ENCODE results near the gene MSMP. TPM values are rescaled to one million over a fixed set of nuclear protein-coding genes. Genes with fewer than 3 reads are reported as not detected.
A peak's percentile ranks its signal among the peaks of the same experiment; 100 is the strongest.

The MSMP gene
- total RNA-seq, 1 experiment from 2014 or later = not detected

DNA sequence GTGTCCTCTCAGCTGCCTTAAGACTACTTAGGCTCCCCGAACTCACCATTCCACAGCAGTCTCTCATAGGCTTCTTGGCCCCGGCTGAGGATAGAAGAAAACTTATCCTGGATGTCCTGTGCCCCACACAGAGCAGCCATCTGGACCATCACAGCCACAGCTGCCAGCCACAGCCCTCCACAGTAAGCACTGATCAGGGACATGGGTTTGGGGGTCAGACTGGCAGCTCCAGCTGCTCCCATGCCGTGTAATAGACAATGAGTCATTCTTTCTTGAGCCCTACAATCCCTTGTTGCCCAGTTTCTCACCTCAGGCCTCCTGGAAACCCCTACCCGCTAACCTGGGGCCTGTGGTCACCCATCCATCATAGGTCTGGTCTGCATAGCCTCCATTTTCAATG lies 15.9 kb downstream of the MSMP start:
- Histone ChIP-seq H2AFZ (no peak overlapping the region), H3K27ac (no peak overlapping the region), H4K20me1 (ENCODE audit: insufficient read depth) (no peaks in the 10 kb centered on the region), H3K9me2 (ENCODE audit: insufficient read depth) (no peaks in the 10 kb centered on the region), H3K4me2 (no peak overlapping the region), H3K27me3 (ENCODE audit: insufficient read depth, low read depth) (no peaks in the 10 kb centered on the region), H3K4me1 (replicated peaks; ENCODE audit: insufficient read depth) (peaks cover 11% of the 10 kb centered on the region), H3K79me2 (ENCODE audit: low read depth) (peaks cover 15% of the 10 kb centered on the region), H3K36me3 (ENCODE audit: low read depth) (0 out of 2 replicates have a peak, but pooled peaks cover 12% of the 10 kb centered on the region), H3K9me3 (ENCODE audit: insufficient read depth, low read depth) (no peaks in the 10 kb centered on the region), H3K4me3 (no peak overlapping the region), H3F3A (ENCODE audit: insufficient read depth, low read depth) (peaks cover 18% of the 10 kb centered on the region)
- intact Hi-C loops (cut with micrococcal nuclease; ENCODE audit: unreplicated experiment) = loop anchor here (10.0 kb wide), 1 partner anchor 253 kb away; no protein-coding TSS in a partner anchor
- ChIA-PET CTCF (no interaction called here), POLR2A (ENCODE audit: unreplicated experiment) (no interaction called here)
- DNase-seq = no peak
- TF ChIP-seq EZH2 (IDR thresholded peaks at IDR 0.05; ENCODE audit: low read depth) = no peak
- TF ChIP-seq, protein P1, sequence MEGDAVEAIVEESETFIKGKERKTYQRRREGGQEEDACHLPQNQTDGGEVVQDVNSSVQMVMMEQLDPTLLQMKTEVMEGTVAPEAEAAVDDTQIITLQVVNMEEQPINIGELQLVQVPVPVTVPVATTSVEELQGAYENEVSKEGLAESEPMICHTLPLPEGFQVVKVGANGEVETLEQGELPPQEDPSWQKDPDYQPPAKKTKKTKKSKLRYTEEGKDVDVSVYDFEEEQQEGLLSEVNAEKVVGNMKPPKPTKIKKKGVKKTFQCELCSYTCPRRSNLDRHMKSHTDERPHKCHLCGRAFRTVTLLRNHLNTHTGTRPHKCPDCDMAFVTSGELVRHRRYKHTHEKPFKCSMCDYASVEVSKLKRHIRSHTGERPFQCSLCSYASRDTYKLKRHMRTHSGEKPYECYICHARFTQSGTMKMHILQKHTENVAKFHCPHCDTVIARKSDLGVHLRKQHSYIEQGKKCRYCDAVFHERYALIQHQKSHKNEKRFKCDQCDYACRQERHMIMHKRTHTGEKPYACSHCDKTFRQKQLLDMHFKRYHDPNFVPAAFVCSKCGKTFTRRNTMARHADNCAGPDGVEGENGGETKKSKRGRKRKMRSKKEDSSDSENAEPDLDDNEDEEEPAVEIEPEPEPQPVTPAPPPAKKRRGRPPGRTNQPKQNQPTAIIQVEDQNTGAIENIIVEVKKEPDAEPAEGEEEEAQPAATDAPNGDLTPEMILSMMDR (conservative IDR thresholded peaks at IDR 0.05) = no peak
- no TSS peak for BruUV-seq (replicated peaks)

DNA sequence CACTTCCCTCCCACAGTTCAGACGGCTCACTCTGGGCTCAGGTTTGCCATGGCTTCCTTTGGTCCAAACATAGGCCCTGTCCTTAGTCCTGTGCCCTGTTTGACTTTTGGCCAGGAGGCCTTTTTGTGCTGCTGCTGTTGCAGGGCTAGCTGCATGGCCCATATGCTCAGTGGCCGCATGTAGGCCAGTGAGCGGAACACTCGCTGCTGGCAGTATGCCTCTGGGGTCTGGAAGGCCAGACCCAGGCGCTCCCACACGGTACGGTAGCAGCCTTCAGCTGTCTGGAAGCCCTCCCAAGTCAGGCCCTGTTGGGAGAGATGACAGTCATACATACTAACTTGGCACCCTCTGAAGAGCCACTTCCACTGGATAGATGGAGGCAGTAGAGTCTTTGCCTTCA lies 16.9 kb downstream of the MSMP start:
- Histone ChIP-seq H3K4me1 (replicated peaks; ENCODE audit: insufficient read depth) (peaks cover 11% of the 10 kb centered on the region), H3F3A (ENCODE audit: insufficient read depth, low read depth) (peaks cover 27% of the 10 kb centered on the region), H4K20me1 (ENCODE audit: insufficient read depth) (no peaks in the 10 kb centered on the region), H3K79me2 (ENCODE audit: low read depth) (peaks cover 15% of the 10 kb centered on the region), H3K9me2 (ENCODE audit: insufficient read depth) (no peaks in the 10 kb centered on the region), H2AFZ (no peak overlapping the region), H3K36me3 (ENCODE audit: low read depth) (0 out of 2 replicates have a peak, but pooled peaks cover 12% of the 10 kb centered on the region), H3K27me3 (ENCODE audit: insufficient read depth, low read depth) (no peaks in the 10 kb centered on the region), H3K4me3 (no peak overlapping the region), H3K9me3 (ENCODE audit: insufficient read depth, low read depth) (no peaks in the 10 kb centered on the region), H3K27ac (no peak overlapping the region), H3K4me2 (no peak overlapping the region)
- DNase-seq = no peak
- intact Hi-C loops (cut with micrococcal nuclease; ENCODE audit: unreplicated experiment) = loop anchor here (10.0 kb wide), 1 partner anchor 252 kb away; no protein-coding TSS in a partner anchor
- CTCF ChIA-PET = no interaction called here
- POLR2A ChIA-PET (ENCODE audit: unreplicated experiment) = no interaction called here
- TF ChIP-seq, protein P1 (conservative IDR thresholded peaks at IDR 0.05) = no peak
- TF ChIP-seq EZH2 (IDR thresholded peaks at IDR 0.05; ENCODE audit: low read depth) = no peak
- no TSS peak for BruUV-seq (replicated peaks)

DNA sequence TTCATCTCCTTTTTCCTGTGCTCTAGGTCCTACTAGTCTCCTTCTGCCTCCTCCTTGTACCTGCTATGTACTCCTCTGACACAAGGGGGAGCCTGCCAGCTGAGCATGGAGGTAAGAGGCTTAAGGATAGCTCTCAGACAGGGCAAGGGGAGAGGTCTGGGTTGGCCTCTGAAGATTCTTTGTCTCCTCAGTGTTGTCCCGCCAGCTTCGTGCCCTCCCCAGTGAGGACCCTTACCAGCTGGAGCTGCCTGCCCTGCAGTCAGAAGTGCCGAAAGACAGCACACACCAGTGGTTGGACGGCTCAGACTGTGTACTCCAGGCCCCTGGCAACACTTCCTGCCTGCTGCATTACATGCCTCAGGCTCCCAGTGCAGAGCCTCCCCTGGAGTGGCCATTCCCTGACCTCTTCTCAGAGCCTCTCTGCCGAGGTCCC lies 17.9 kb downstream of the MSMP start:
- Histone ChIP-seq H3K79me2 (ENCODE audit: low read depth) (peaks cover 20% of the 10 kb centered on the region), H3K4me3 (no peak overlapping the region), H3K27ac (no peak overlapping the region), H3K4me1 (replicated peaks; ENCODE audit: insufficient read depth) (peaks cover 11% of the 10 kb centered on the region), H4K20me1 (ENCODE audit: insufficient read depth) (no peaks in the 10 kb centered on the region), H3K27me3 (ENCODE audit: insufficient read depth, low read depth) (no peaks in the 10 kb centered on the region), H3K9me2 (ENCODE audit: insufficient read depth) (no peaks in the 10 kb centered on the region), H3F3A (ENCODE audit: insufficient read depth, low read depth) (peaks cover 33% of the 10 kb centered on the region), H3K4me2 (no peak overlapping the region), H3K36me3 (ENCODE audit: low read depth) (0 out of 2 replicates have a peak, but pooled peaks cover 12% of the 10 kb centered on the region), H2AFZ (no peak overlapping the region), H3K9me3 (ENCODE audit: insufficient read depth, low read depth) (no peaks in the 10 kb centered on the region)
- intact Hi-C loops (cut with micrococcal nuclease; ENCODE audit: unreplicated experiment) = loop anchor here (1.0 to 10.0 kb wide), 2 partner anchors 146 to 251 kb away; no protein-coding TSS in a partner anchor
- no TSS peak for BruUV-seq (replicated peaks)
- TF ChIP-seq EZH2 (IDR thresholded peaks at IDR 0.05; ENCODE audit: low read depth) = no peak
- TF ChIP-seq, protein P1 (conservative IDR thresholded peaks at IDR 0.05) = peak; percentile 77
- DNase-seq = peak; percentile 52 to 61
- CTCF ChIA-PET = interaction anchor here (0.6 to 1.0 kb wide), 3 partner anchors 13 to 146 kb away, joined by 3 to 4 read pairs (median 3); partner anchors contain the start of genes GBA2, HINT2 and RGP1
- POLR2A ChIA-PET (ENCODE audit: unreplicated experiment) = no interaction called here

All from PC-9 (cell line).